Measurements from ENCODE around the gene POU3F1. TPM values are rescaled to one million over a fixed set of nuclear protein-coding genes. Genes with fewer than 3 reads are reported as not detected.

POU3F1 gene
- total RNA-seq, 1 experiment from 2014 or later, result not detected

DNA sequence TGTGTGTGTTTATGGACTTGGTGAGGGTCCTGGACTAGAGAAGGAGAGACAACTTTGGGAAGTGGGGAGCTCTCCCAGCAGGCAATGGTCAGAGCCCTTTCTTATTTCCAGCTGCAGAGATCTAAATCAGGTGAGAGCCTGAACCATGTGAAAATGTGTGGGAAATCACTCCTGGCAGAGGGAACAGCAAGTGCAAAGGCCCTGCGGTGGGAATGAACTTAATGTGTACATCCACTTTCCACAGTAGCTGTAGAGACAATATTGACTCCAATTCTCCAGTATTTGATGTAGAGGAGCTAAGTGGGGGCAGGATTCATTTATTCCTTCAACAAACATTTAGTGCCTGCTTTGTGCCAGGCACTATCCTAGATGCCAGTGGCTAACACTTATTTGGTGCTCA is 14.7 kb upstream of the POU3F1 start:
- POLR2A ChIA-PET, result no interaction called here
- H3K4me3 ChIP-seq (ENCODE audit: low read depth, low read length), result no peak overlapping the region
- Mint-ChIP-seq H3K4me3 (ENCODE audit: unreplicated experiment) (no peak overlapping the region), H3K36me3 (ENCODE audit: insufficient read depth, unreplicated experiment) (no peaks in the 10 kb centered on the region), H3K4me1 (ENCODE audit: low read depth, unreplicated experiment) (no peaks in the 10 kb centered on the region), H3K27me3 (ENCODE audit: insufficient read depth, unreplicated experiment) (no peaks in the 10 kb centered on the region), H3K9me3 (ENCODE audit: unreplicated experiment) (no peaks in the 10 kb centered on the region), H3K27ac (ENCODE audit: unreplicated experiment) (no peak overlapping the region)
- no peaks in the 10 kb centered on the region for H3K27me3 ChIP-seq (replicated peaks; ENCODE audit: control insufficient read depth, insufficient read depth, low read length)
- no peak for DNase-seq
- no TSS peak for BruUV-seq (replicated peaks)
- intact Hi-C loops (cut with micrococcal nuclease; ENCODE audit: unreplicated experiment), result no loop called here
- TF ChIP-seq, protein P1, sequence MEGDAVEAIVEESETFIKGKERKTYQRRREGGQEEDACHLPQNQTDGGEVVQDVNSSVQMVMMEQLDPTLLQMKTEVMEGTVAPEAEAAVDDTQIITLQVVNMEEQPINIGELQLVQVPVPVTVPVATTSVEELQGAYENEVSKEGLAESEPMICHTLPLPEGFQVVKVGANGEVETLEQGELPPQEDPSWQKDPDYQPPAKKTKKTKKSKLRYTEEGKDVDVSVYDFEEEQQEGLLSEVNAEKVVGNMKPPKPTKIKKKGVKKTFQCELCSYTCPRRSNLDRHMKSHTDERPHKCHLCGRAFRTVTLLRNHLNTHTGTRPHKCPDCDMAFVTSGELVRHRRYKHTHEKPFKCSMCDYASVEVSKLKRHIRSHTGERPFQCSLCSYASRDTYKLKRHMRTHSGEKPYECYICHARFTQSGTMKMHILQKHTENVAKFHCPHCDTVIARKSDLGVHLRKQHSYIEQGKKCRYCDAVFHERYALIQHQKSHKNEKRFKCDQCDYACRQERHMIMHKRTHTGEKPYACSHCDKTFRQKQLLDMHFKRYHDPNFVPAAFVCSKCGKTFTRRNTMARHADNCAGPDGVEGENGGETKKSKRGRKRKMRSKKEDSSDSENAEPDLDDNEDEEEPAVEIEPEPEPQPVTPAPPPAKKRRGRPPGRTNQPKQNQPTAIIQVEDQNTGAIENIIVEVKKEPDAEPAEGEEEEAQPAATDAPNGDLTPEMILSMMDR (IDR thresholded peaks at IDR 0.05; ENCODE audit: insufficient read depth in 1 of 2, low read depth in 1 of 2, low read length in 1 of 2, severe bottlenecking in 1 of 2, unreplicated experiment in 1 of 2), result no peak
- no peaks in the 10 kb centered on the region for H3K9me3 ChIP-seq
- CTCF ChIA-PET, result no interaction called here
- H3K4me1 ChIP-seq, result no peaks in the 10 kb centered on the region
- H3K36me3 ChIP-seq (ENCODE audit: control insufficient read depth, insufficient read depth, low read length), result no peaks in the 10 kb centered on the region

DNA sequence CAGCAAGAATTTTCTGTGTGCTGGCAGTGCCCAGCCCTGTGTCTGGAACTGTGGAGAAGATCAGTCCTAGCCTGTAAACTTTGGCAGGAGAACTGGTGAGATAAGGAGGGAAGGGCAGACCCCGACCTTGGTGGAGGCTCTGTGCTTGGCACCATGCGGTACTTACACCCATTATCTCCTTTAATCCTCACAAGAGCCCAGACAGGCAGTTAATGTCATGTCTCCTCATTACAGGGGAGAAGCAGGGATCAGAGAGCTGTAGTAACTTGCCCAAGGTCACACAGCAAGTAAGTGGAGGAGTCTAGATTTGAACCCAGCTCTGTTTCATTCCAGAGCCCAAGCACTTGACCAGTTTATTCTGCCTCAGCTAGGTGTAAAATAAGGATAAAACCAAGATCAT is 13.9 kb upstream of the POU3F1 start:
- ChIA-PET POLR2A (no interaction called here), CTCF (no interaction called here)
- TF ChIP-seq, protein P1 (IDR thresholded peaks at IDR 0.05; ENCODE audit: insufficient read depth in 1 of 2, low read depth in 1 of 2, low read length in 1 of 2, severe bottlenecking in 1 of 2, unreplicated experiment in 1 of 2), result no peak
- Mint-ChIP-seq H3K4me1 (ENCODE audit: low read depth, unreplicated experiment) (no peaks in the 10 kb centered on the region), H3K27ac (ENCODE audit: unreplicated experiment) (no peak overlapping the region), H3K36me3 (ENCODE audit: insufficient read depth, unreplicated experiment) (no peaks in the 10 kb centered on the region), H3K4me3 (ENCODE audit: unreplicated experiment) (no peak overlapping the region), H3K27me3 (ENCODE audit: insufficient read depth, unreplicated experiment) (no peaks in the 10 kb centered on the region), H3K9me3 (ENCODE audit: unreplicated experiment) (no peaks in the 10 kb centered on the region)
- DNase-seq, result no peak
- H3K36me3 ChIP-seq (ENCODE audit: control insufficient read depth, insufficient read depth, low read length), result no peaks in the 10 kb centered on the region
- no peaks in the 10 kb centered on the region for H3K4me1 ChIP-seq
- no TSS peak for BruUV-seq (replicated peaks)
- no peaks in the 10 kb centered on the region for H3K27me3 ChIP-seq (replicated peaks; ENCODE audit: control insufficient read depth, insufficient read depth, low read length)
- intact Hi-C loops (cut with micrococcal nuclease; ENCODE audit: unreplicated experiment), result no loop called here
- no peak overlapping the region for H3K4me3 ChIP-seq (ENCODE audit: low read depth, low read length)
- H3K9me3 ChIP-seq, result no peaks in the 10 kb centered on the region

DNA sequence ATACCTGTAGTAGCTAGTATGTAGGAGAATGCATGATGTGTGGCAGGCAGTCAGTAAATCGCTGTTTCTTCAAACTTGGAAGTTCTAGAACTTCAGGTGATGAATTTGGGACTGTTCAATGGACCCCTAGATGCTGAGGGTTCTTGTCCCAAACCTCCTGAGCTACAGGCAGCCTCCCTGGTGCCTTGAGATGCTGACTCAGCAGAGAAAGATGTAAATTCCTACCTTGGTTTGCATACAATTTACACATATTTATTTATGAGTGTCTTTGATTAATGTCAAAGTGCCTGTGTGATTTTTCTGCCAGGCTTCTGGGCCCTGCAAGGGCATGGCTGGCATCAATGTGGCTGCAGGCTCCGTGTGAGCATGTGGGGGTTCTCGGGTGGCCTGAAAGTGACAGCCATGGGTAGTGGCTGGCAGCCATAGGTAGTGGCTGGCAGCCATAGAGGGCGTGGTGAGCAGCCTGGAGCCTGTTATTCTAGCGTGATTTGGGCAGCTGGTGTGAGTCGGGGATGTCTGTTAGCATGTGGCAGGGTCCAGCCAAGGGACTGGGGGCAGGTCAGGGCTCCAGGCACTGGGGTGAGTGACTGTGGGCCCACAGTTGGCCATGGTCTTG is 13.2 kb upstream of the POU3F1 start:
- Mint-ChIP-seq H3K27me3 (ENCODE audit: insufficient read depth, unreplicated experiment) (no peaks in the 10 kb centered on the region), H3K36me3 (ENCODE audit: insufficient read depth, unreplicated experiment) (no peaks in the 10 kb centered on the region), H3K27ac (ENCODE audit: unreplicated experiment) (no peak overlapping the region), H3K4me3 (ENCODE audit: unreplicated experiment) (no peak overlapping the region), H3K4me1 (ENCODE audit: low read depth, unreplicated experiment) (no peaks in the 10 kb centered on the region), H3K9me3 (ENCODE audit: unreplicated experiment) (no peaks in the 10 kb centered on the region)
- Histone ChIP-seq H3K4me3 (ENCODE audit: low read depth, low read length) (no peak overlapping the region), H3K9me3 (no peaks in the 10 kb centered on the region), H3K36me3 (ENCODE audit: control insufficient read depth, insufficient read depth, low read length) (no peaks in the 10 kb centered on the region), H3K27me3 (replicated peaks; ENCODE audit: control insufficient read depth, insufficient read depth, low read length) (no peaks in the 10 kb centered on the region), H3K4me1 (no peaks in the 10 kb centered on the region)
- no peak for DNase-seq
- CTCF ChIA-PET, result no interaction called here
- TF ChIP-seq, protein P1 (IDR thresholded peaks at IDR 0.05; ENCODE audit: insufficient read depth in 1 of 2, low read depth in 1 of 2, low read length in 1 of 2, severe bottlenecking in 1 of 2, unreplicated experiment in 1 of 2), result no peak
- no TSS peak for BruUV-seq (replicated peaks)
- intact Hi-C loops (cut with micrococcal nuclease; ENCODE audit: unreplicated experiment), result no loop called here
- POLR2A ChIA-PET, result no interaction called here
